OCI-LY1 (cell line): Measurements from ENCODE around the gene ATXN1.

Experiments used
- H2AFZ ChIP-seq: fragments of 200-600 bp; sonication (generic), shearing (Covaris generic); 2 replicates; pipeline ENCODE4 v1.6.0; 2014; ENCODE audit warnings: antibody characterized with exemption, mild to moderate bottlenecking, low read length
- H3F3A ChIP-seq: fragments of 200-600 bp; sonication (generic), shearing (Covaris generic); 2 replicates; pipeline ENCODE4 v1.6.0; 2014; ENCODE audit warnings: mild to moderate bottlenecking, antibody characterized with exemption, low read length, moderate library complexity; ENCODE audit not compliant: insufficient read depth
- H3K27ac ChIP-seq: fragments of 200-600 bp; sonication (generic); 2 replicates; pipeline ENCODE4 v1.5.1; 2014; ENCODE audit warnings: low read length, mixed run types, mild to moderate bottlenecking, low read depth; ENCODE audit not compliant: poor library complexity, severe bottlenecking
- H3K27me3 ChIP-seq: fragments of 200-600 bp; sonication (generic); 2 replicates; pipeline ENCODE4 v1.6.0; 2014; ENCODE audit warnings: antibody characterized with exemption, mild to moderate bottlenecking, low read length, moderate library complexity; ENCODE audit not compliant: insufficient read depth
- H3K36me3 ChIP-seq: fragments of 200-600 bp; sonication (generic); 2 replicates; pipeline ENCODE4 v1.6.1; 2014; ENCODE audit warnings: mild to moderate bottlenecking, antibody characterized with exemption, low read length, moderate library complexity, mixed read lengths; ENCODE audit not compliant: insufficient read depth
- H3K4me1 ChIP-seq: fragments of 200-600 bp; sonication (generic); 2 replicates; pipeline ENCODE4 v1.5.1; 2014; ENCODE audit warnings: mild to moderate bottlenecking, low read length, moderate library complexity; ENCODE audit not compliant: insufficient read depth, severe bottlenecking
- H3K4me2 ChIP-seq: fragments of 200-600 bp; sonication (generic), shearing (Covaris generic); 2 replicates; pipeline ENCODE4 v1.6.1; 2014; ENCODE audit warnings: low read length
- H3K4me3 ChIP-seq: fragments of 200-600 bp; sonication (generic); 2 replicates; pipeline ENCODE4 v1.5.1; 2014; ENCODE audit warnings: low read length, low read depth, mild to moderate bottlenecking, mixed read lengths; ENCODE audit not compliant: poor library complexity, severe bottlenecking
- H3K79me2 ChIP-seq: fragments of 200-600 bp; shearing (Covaris generic); 2 replicates; pipeline ENCODE4 v1.6.1; 2016; ENCODE audit warnings: mixed run types, low read length, mixed read lengths; ENCODE audit not compliant: insufficient read depth
- H3K9ac ChIP-seq: fragments of 200-600 bp; sonication (generic), shearing (Covaris generic); 2 replicates; pipeline ENCODE4 v1.6.1; 2014; ENCODE audit warnings: mild to moderate bottlenecking, low read length, mixed read lengths
- H3K9me2 ChIP-seq: fragments of 200-600 bp; sonication (generic), shearing (Covaris generic); 2 replicates; pipeline ENCODE4 v1.6.1; 2014; ENCODE audit warnings: low read depth, mild to moderate bottlenecking, low read length, mixed read lengths
- H3K9me3 ChIP-seq: fragments of 200-600 bp; shearing (Covaris generic); 2 replicates; pipeline ENCODE4 v1.6.1; 2014; ENCODE audit warnings: low read length, mixed read lengths
- H4K20me1 ChIP-seq: fragments of 200-600 bp; sonication (generic), shearing (Covaris generic); 2 replicates; pipeline ENCODE4 v1.6.0; 2016; ENCODE audit warnings: mild to moderate bottlenecking, low read length; ENCODE audit not compliant: insufficient read depth
- CTCF ChIP-seq: fragments of 200-600 bp; sonication (generic), shearing (Covaris generic); IDR thresholded peaks from 2 replicates; pipeline ENCODE4 v1.5.1; 2017; ENCODE audit warnings: mild to moderate bottlenecking, antibody characterized with exemption, low read length, moderate library complexity, mixed read lengths
- EZH2 ChIP-seq: fragments of 200-600 bp; sonication (generic), shearing (Covaris generic); IDR thresholded peaks from 2 replicates; pipeline ENCODE4 v1.8.0; 2017; ENCODE audit warnings: borderline replicate concordance, mixed run types, mild to moderate bottlenecking, antibody characterized with exemption, low read length, moderate library complexity, mixed read lengths

The ATXN1 gene

GRCh38 chr6:16546861-16547260 lies 214.4 kb downstream of the ATXN1 start:
- no peak overlapping the region for H3K4me3 ChIP-seq
- no peak overlapping the region for H3K9ac ChIP-seq
- no peaks in the 10 kb centered on the region for H3K4me1 ChIP-seq
- H4K20me1 ChIP-seq: no peaks in the 10 kb centered on the region
- no peaks in the 10 kb centered on the region for H3K9me2 ChIP-seq
- H3K36me3 ChIP-seq: no peaks in the 10 kb centered on the region
- no peaks in the 10 kb centered on the region for H3F3A ChIP-seq
- no peaks in the 10 kb centered on the region for H3K9me3 ChIP-seq
- no peak for TF ChIP-seq EZH2
- TF ChIP-seq CTCF: no peak
- H3K4me2 ChIP-seq: no peak overlapping the region
- no peaks in the 10 kb centered on the region for H3K27me3 ChIP-seq
- H3K27ac ChIP-seq: no peak overlapping the region
- no peaks in the 10 kb centered on the region for H3K79me2 ChIP-seq
- H2AFZ ChIP-seq: no peak overlapping the region

GRCh38 chr6:16545382-16545781 lies 215.9 kb downstream of the ATXN1 start:
- Histone ChIP-seq H3K27me3 (no peaks in the 10 kb centered on the region), H3K4me3 (no peak overlapping the region), H3K9me2 (no peaks in the 10 kb centered on the region), H3K9ac (no peak overlapping the region), H3K27ac (no peak overlapping the region), H3F3A (no peaks in the 10 kb centered on the region), H3K4me1 (no peaks in the 10 kb centered on the region), H3K79me2 (no peaks in the 10 kb centered on the region), H3K36me3 (no peaks in the 10 kb centered on the region), H3K4me2 (no peak overlapping the region), H2AFZ (no peak overlapping the region), H3K9me3 (no peaks in the 10 kb centered on the region), H4K20me1 (no peaks in the 10 kb centered on the region)
- TF ChIP-seq EZH2 (no peak), CTCF (no peak)

- no peak overlapping the region for H3K9ac ChIP-seq
- H3K27ac ChIP-seq: no peak overlapping the region
- no peak for TF ChIP-seq EZH2
- no peak for TF ChIP-seq CTCF
- no peak overlapping the region for H3K4me3 ChIP-seq
- no peak overlapping the region for H2AFZ ChIP-seq
- no peaks in the 10 kb centered on the region for H3K4me1 ChIP-seq
- no peaks in the 10 kb centered on the region for H3K36me3 ChIP-seq
- H4K20me1 ChIP-seq: no peaks in the 10 kb centered on the region
- no peaks in the 10 kb centered on the region for H3K79me2 ChIP-seq
- no peaks in the 10 kb centered on the region for H3F3A ChIP-seq
- no peaks in the 10 kb centered on the region for H3K9me3 ChIP-seq
- H3K9me2 ChIP-seq: no peaks in the 10 kb centered on the region
- no peak overlapping the region for H3K4me2 ChIP-seq
- H3K27me3 ChIP-seq: no peaks in the 10 kb centered on the region
These were observed 216.7 kb downstream of the ATXN1 start for GRCh38 chr6:16544521-16544920.
